Loucy (cell line): ENCODE data around the gene CDC73.

Experiments
- EZH2phosphoT487 ChIP-seq: fragments of 200-600 bp; IDR thresholded peaks from 2 replicates; pipeline ENCODE4 v1.6.1; 2018; ENCODE audit warnings: antibody characterized with exemption, mild to moderate bottlenecking, moderate library complexity, borderline replicate concordance
- TF ChIP-seq, protein P1 (sequence below): fragments of 200-600 bp; sonication (generic); conservative IDR thresholded peaks from 2 replicates; pipeline ENCODE4 v1.5.1; 2014; ENCODE audit warnings: mild to moderate bottlenecking, antibody characterized with exemption, low read length

DNA sequence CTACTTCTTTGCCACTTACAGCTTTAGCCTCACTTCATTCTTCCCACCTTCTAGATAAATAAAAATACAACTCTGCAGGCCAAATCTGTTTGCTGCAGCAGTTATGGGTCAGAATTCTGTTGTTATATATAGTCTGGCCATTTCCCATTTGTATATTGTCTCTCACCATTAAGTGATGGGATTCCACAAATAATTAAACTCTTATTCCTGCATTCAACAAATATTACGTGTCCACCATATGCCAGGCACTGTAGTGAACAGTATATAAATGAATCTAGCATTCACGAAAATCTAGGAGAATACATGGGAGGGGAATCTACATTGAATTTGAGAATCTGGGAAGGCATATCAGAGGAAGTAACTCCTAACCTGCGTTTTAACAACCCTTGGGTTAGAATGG is 11.0 kb upstream of the CDC73 start:
- TF ChIP-seq, protein P1, sequence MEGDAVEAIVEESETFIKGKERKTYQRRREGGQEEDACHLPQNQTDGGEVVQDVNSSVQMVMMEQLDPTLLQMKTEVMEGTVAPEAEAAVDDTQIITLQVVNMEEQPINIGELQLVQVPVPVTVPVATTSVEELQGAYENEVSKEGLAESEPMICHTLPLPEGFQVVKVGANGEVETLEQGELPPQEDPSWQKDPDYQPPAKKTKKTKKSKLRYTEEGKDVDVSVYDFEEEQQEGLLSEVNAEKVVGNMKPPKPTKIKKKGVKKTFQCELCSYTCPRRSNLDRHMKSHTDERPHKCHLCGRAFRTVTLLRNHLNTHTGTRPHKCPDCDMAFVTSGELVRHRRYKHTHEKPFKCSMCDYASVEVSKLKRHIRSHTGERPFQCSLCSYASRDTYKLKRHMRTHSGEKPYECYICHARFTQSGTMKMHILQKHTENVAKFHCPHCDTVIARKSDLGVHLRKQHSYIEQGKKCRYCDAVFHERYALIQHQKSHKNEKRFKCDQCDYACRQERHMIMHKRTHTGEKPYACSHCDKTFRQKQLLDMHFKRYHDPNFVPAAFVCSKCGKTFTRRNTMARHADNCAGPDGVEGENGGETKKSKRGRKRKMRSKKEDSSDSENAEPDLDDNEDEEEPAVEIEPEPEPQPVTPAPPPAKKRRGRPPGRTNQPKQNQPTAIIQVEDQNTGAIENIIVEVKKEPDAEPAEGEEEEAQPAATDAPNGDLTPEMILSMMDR = no peak
- no peak for TF ChIP-seq EZH2phosphoT487
